Transverse colon (tissue), 4 donors: Measurements from ENCODE around the gene CYP2F1. TPM values are rescaled to one million over a fixed set of nuclear protein-coding genes. Genes with fewer than 3 reads are reported as not detected.

Experiments
- DNase-seq: peaks from one replicate; pipeline ENCODE4 v3.0.0-alpha.2; 2019
- H3K27ac ChIP-seq, 4 donors: fragments of 200-600 bp; sonication (generic); 2 replicates each; pipeline ENCODE4 v1.5.1; 2016 to 2018; ENCODE audit warnings: inconsistent platforms in 4 of 4
- H3K27me3 ChIP-seq: fragments of 200-600 bp; sonication (generic); 2 replicates; pipeline ENCODE4 v1.5.1; 2017; ENCODE audit warnings: inconsistent platforms
- H3K36me3 ChIP-seq, 4 donors: fragments of 200-600 bp; sonication (generic); 2 replicates each; pipeline ENCODE4 v1.5.1; 2017 to 2019; ENCODE audit warnings: inconsistent platforms in 4 of 4
- H3K4me1 ChIP-seq, 4 donors: fragments of 200-600 bp; sonication (generic); 2 replicates each; pipeline ENCODE4 v1.5.1; 2017 to 2020; ENCODE audit warnings: inconsistent platforms in 4 of 4
- H3K4me3 ChIP-seq, 4 donors: fragments of 200-600 bp; sonication (generic); 1 replicate in 1 of 4; 2 replicates in 3 of 4; pipeline versions ENCODE4 v1.5.1 to v1.6.1; 2017 to 2019; ENCODE audit warnings: inconsistent platforms in 4 of 4
- H3K9me3 ChIP-seq, 2 donors: fragments of 200-600 bp; sonication (generic); 2 replicates each; pipeline ENCODE4 v1.5.1; 2017 to 2019; ENCODE audit warnings: inconsistent platforms in 2 of 2
- EP300 ChIP-seq: sonication (generic); formaldehyde crosslinking; IDR thresholded peaks from one replicate; pipeline ENCODE4 v1.6.1; 2017; ENCODE audit warnings: antibody characterized with exemption, low read depth
- POLR2A ChIP-seq: fragments of 450-650 bp; IDR thresholded peaks from one replicate; pipeline ENCODE4 v1.6.1; 2016; ENCODE audit warnings: antibody characterized with exemption, mild to moderate bottlenecking, moderate library complexity
- POLR2AphosphoS5 ChIP-seq, 3 donors: sonication (generic); formaldehyde crosslinking; IDR thresholded peaks; one replicate each; pipeline ENCODE4 v1.6.1; 2016; ENCODE audit warnings: antibody characterized with exemption in 3 of 3
- WGBS, 2 donors: methylation state at CpG; one replicate each; pipeline ENCODE4 v1.1.5; 2018; ENCODE audit warnings: low coverage in 1 of 2; 5-methylcytosine and 5-hydroxymethylcytosine counted together
- in situ Hi-C, 4 donors: fragments of 200-750 bp; cut with MboI; loops; one replicate each; pipeline versions ENCODE4 v1.15.0 to v1.15.1; 2017; ENCODE audit warnings: low sequenced_read_pairs in 3 of 4, low pct_ligation_motif_present in 1 of 4, low pct_unique_long_range_greater_than_20kb in 1 of 4
- intact Hi-C: fragments of 100-400 bp; cut with DNase I; formaldehyde crosslinking; loops from one replicate; pipeline ENCODE4 v1.15.1; 2023; ENCODE audit warnings: low total_unique reads
- total RNA-seq, 4 donors: library from RNA; depleted of rRNA; stranded (reverse); fragments of >200 nt; gene quantifications; one replicate each; pipeline ENCODE4 v1.1.0, GENCODE V29; 2016
- TF ChIP-seq, protein P1 (sequence below), 5 experiments: fragments of 200-600 bp in 3 of 5; fragments of 450-650 bp in 2 of 5; sonication (generic) in 3 of 5; IDR thresholded peaks; 1 replicate in 2 of 5; 2 replicates in 3 of 5; pipeline ENCODE4 v1.5.1; 2016 to 2017; ENCODE audit warnings: antibody characterized with exemption in 5 of 5, inconsistent platforms in 3 of 5, mild to moderate bottlenecking in 2 of 5, moderate library complexity in 1 of 5

CYP2F1 gene, protein sequence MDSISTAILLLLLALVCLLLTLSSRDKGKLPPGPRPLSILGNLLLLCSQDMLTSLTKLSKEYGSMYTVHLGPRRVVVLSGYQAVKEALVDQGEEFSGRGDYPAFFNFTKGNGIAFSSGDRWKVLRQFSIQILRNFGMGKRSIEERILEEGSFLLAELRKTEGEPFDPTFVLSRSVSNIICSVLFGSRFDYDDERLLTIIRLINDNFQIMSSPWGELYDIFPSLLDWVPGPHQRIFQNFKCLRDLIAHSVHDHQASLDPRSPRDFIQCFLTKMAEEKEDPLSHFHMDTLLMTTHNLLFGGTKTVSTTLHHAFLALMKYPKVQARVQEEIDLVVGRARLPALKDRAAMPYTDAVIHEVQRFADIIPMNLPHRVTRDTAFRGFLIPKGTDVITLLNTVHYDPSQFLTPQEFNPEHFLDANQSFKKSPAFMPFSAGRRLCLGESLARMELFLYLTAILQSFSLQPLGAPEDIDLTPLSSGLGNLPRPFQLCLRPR
- total RNA-seq, result not detected

DNA sequence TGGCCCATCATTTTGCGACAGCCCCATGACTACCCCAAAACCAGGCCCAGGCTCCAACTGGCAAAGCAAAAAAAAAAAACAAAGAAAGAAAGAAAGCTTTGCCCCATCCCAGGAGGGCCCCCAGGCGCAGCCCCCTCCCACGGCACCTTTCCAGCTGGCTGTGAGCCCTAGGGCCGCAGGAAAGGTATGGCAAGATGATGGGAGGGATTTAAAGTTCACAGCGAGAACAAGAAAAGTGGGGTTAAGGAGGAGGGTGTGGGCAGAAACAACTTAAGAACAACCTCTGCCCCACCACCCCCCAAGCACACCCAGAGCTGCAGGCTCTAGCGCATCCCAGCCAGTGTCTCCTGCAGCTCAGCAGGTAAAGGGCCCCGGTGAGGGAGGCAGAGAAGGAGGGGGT lies at the start of gene CYP2F1:
Gene CYP2F1, plus strand, starts transcription at position 301 of the 400 bp plus-strand sequence. CDS start 1,757 bp downstream, outside the sequence.
- no peak for DNase-seq
- in situ Hi-C loops (no loop called here), intact Hi-C loops (no loop called here)
- 70 to 73% methylated on average over 4 to 7 of the region's 7 CpGs for WGBS, 2 donors
- TF ChIP-seq POLR2AphosphoS5 (IDR thresholded peaks at IDR 0.05), result no peak
- TF ChIP-seq, protein P1, sequence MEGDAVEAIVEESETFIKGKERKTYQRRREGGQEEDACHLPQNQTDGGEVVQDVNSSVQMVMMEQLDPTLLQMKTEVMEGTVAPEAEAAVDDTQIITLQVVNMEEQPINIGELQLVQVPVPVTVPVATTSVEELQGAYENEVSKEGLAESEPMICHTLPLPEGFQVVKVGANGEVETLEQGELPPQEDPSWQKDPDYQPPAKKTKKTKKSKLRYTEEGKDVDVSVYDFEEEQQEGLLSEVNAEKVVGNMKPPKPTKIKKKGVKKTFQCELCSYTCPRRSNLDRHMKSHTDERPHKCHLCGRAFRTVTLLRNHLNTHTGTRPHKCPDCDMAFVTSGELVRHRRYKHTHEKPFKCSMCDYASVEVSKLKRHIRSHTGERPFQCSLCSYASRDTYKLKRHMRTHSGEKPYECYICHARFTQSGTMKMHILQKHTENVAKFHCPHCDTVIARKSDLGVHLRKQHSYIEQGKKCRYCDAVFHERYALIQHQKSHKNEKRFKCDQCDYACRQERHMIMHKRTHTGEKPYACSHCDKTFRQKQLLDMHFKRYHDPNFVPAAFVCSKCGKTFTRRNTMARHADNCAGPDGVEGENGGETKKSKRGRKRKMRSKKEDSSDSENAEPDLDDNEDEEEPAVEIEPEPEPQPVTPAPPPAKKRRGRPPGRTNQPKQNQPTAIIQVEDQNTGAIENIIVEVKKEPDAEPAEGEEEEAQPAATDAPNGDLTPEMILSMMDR (IDR thresholded peaks at IDR 0.05), result no peak
- TF ChIP-seq EP300, result no peak
- TF ChIP-seq POLR2A, result no peak
- Histone ChIP-seq H3K9me3 (no peaks in the 10 kb centered on the region), H3K27me3 (no peaks in the 10 kb centered on the region), H3K27ac (no peak within 1 kb of the TSS), H3K36me3 (no peaks in the 10 kb centered on the region), H3K4me3 (no peak within 1 kb of the TSS), H3K4me1 (no peaks in the 10 kb centered on the region)

DNA sequence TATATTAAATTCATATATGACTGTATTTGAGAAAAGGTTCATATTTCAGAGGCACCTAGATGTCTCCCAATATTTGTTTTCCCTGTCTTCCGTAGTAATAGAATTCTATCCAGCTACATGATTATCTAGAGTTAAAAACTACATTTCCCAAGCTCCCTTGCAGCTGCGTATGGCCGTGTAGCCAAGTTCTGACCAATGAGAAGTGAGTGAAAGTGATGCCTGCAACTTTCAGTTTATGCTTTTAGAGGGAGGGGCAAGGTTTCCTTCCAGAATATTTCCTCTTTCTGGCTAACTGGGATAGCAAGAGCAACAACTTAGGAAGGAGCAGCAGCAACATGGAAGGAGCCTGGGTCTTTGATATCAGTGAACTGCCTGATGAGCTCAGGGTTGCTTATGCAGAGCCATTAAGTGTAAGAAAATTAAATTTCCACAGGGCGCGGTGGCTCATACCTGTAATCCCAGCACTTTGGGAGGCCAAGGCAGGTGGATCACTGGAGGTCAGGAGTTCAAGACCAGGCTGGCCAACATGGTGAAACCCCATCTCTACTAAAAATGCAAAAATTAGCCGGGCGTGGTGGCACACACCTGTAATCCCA lies 49.2 kb upstream of the CYP2F1 start:
- in situ Hi-C loops, result no loop called here
- Histone ChIP-seq H3K9me3 (no peaks in the 10 kb centered on the region), H3K4me1 (no peaks in the 10 kb centered on the region), H3K4me3 (no peak overlapping the region), H3K36me3 (no peaks in the 10 kb centered on the region), H3K27ac (no peak overlapping the region), H3K27me3 (peaks cover 11% of the 10 kb centered on the region)
- WGBS, 2 donors, result 75 to 80% methylated on average over 3 to 7 of the region's 7 CpGs
- intact Hi-C loops, result no loop called here
- no peak for TF ChIP-seq EP300
- TF ChIP-seq, protein P1 (IDR thresholded peaks at IDR 0.05), result no peak
- DNase-seq, result no peak

DNA sequence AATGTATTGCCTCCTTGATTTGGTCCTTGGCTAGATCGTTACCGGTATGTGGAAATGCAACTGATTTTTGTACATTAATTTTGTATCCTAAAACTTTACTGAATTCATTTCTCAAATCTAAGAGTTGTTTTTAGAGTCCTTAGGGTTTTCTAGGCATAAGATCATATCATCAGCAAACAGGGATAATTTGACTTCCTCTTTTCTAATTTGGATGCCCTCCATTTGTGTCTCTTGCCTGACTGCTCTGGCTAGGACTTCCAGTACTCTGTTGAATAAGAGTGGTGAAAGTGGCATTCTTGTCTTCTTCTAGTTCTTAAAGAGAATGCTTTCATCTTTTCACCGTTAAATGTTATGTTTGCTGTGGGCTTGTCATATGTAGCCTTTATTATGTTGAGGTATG lies 37.9 kb upstream of the CYP2F1 start:
- H3K27ac ChIP-seq, result no peak overlapping the region
- H3K36me3 ChIP-seq, result no peaks in the 10 kb centered on the region
- DNase-seq, result no peak
- WGBS, 2 donors, result 87 to 100% methylated on average over 3 of the region's 3 CpGs
- TF ChIP-seq EP300 (no peak), POLR2AphosphoS5 (IDR thresholded peaks at IDR 0.05) (no peak), POLR2A (no peak)
- TF ChIP-seq, protein P1 (IDR thresholded peaks at IDR 0.05), result no peak
- H3K4me1 ChIP-seq, result no peaks in the 10 kb centered on the region
- in situ Hi-C loops (no loop called here), intact Hi-C loops (no loop called here)
- H3K27me3 ChIP-seq, result peaks cover 22% of the 10 kb centered on the region
- H3K9me3 ChIP-seq, result peaks cover 6 to 10% of the 10 kb centered on the region in 2 donors
- H3K4me3 ChIP-seq, result no peak overlapping the region

DNA sequence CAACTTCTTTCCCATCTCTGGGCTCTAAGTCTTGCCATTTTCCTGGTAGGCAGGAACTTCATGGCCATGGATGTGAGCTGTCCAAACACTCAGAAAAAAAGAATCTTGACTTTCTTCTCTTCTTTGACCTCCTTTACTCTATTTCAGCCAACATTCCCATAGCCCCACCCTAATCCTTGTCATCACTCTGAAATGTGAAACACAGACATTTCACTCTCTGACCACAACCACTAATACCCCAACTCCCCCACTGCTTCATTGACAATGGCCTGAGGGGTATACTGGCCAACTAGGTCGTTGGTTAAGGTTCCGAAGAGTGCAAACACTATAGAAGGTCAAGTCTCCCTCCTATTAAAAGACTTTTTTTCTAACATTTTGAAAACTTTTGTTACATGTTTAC lies 30.7 kb upstream of the CYP2F1 start:
- intact Hi-C loops (no loop called here), in situ Hi-C loops (no loop called here)
- no peak for DNase-seq
- peaks cover 6 to 10% of the 10 kb centered on the region in 2 donors for H3K9me3 ChIP-seq
- no peaks in the 10 kb centered on the region for H3K4me1 ChIP-seq
- no peak overlapping the region for H3K27ac ChIP-seq
- H3K4me3 ChIP-seq, result no peak overlapping the region
- no peaks in the 10 kb centered on the region for H3K36me3 ChIP-seq
- H3K27me3 ChIP-seq, result peaks cover 28% of the 10 kb centered on the region
- TF ChIP-seq POLR2AphosphoS5 (IDR thresholded peaks at IDR 0.05) (no peak), EP300 (no peak), POLR2A (no peak)
- TF ChIP-seq, protein P1 (IDR thresholded peaks at IDR 0.05), result no peak
- 60 to 78% methylated on average over 2 of the region's 2 CpGs for WGBS, 2 donors
